ENCODE data around the gene CD177. TPM values are rescaled to one million over a fixed set of nuclear protein-coding genes. Genes with fewer than 3 reads are reported as not detected.
"Not testable (repeated sequence)": the region's sequence is repeated elsewhere in the genome, so short reads cannot be mapped to it uniquely, and the experiment has no call there.

CD177 gene
- total RNA-seq, 1 experiment from 2014 or later = 0.09 TPM

GRCh38 chr19:43372462-43372861, 19.0 kb downstream of the CD177 start:
- H2AK5ac ChIP-seq (ENCODE audit: insufficient read length, low read length) = no peak overlapping the region
- no peak overlapping the region for H4K8ac ChIP-seq (replicated peaks; ENCODE audit: insufficient read length, low read depth, low read length)
- no peak overlapping the region for H4K91ac ChIP-seq (ENCODE audit: insufficient read length, low read depth, low read length)
- H3K23ac ChIP-seq (ENCODE audit: insufficient read length, low read depth, low read length) = no peak overlapping the region
- H3K79me1 ChIP-seq (ENCODE audit: insufficient read depth, low read depth, low read length, poor library complexity, severe bottlenecking) = no peaks in the 10 kb centered on the region
- H2BK15ac ChIP-seq (ENCODE audit: low read depth, low read length) = no peak overlapping the region
- H4K20me1 ChIP-seq (ENCODE audit: control insufficient read depth, insufficient read depth, insufficient read length) = no peaks in the 10 kb centered on the region
- H2BK120ac ChIP-seq (ENCODE audit: low read depth, low read length, poor library complexity, severe bottlenecking) = no peak overlapping the region
- no peak overlapping the region for H2BK20ac ChIP-seq (ENCODE audit: low read depth, low read length, poor library complexity, severe bottlenecking)
- H3K9ac ChIP-seq (ENCODE audit: extremely low read depth, insufficient read length, low read length) = no peak overlapping the region
- H3K56ac ChIP-seq (ENCODE audit: insufficient read length, low read depth, low read length) = no peak overlapping the region
- Mint-ChIP-seq H3K36me3 (ENCODE audit: insufficient read depth in 1 of 3, low read depth in 3 of 3) (peaks cover 0 to 2% (median 0%) of the 10 kb centered on the region in 3 experiments; a peak in 1 of 7 replicates), H3K27me3 (ENCODE audit: low read depth) (peaks cover 12% of the 10 kb centered on the region), H3K9me3 (peaks cover 6 to 29% of the 10 kb centered on the region in 2 experiments; a peak in 4 of 5 replicates), H3K4me1 (peaks cover 2 to 7% of the 10 kb centered on the region in 2 experiments; a peak in 2 of 4 replicates), H3K27ac (no peak overlapping the region), H3K4me3 (no peak overlapping the region)
- TF ChIP-seq, protein P1, sequence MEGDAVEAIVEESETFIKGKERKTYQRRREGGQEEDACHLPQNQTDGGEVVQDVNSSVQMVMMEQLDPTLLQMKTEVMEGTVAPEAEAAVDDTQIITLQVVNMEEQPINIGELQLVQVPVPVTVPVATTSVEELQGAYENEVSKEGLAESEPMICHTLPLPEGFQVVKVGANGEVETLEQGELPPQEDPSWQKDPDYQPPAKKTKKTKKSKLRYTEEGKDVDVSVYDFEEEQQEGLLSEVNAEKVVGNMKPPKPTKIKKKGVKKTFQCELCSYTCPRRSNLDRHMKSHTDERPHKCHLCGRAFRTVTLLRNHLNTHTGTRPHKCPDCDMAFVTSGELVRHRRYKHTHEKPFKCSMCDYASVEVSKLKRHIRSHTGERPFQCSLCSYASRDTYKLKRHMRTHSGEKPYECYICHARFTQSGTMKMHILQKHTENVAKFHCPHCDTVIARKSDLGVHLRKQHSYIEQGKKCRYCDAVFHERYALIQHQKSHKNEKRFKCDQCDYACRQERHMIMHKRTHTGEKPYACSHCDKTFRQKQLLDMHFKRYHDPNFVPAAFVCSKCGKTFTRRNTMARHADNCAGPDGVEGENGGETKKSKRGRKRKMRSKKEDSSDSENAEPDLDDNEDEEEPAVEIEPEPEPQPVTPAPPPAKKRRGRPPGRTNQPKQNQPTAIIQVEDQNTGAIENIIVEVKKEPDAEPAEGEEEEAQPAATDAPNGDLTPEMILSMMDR (conservative IDR thresholded peaks at IDR 0.05) = no peak
- no peak for DNase-seq
- H3K27ac ChIP-seq (ENCODE audit: insufficient read length, low read depth, low read length) = no peak overlapping the region
- no peak overlapping the region for H3K14ac ChIP-seq (ENCODE audit: insufficient read depth, low read length)
- H3T11ph ChIP-seq (ENCODE audit: low read length) = no peak overlapping the region
- H2BK12ac ChIP-seq (ENCODE audit: insufficient read length, low read depth, low read length) = no peak overlapping the region
- no peak overlapping the region for H3K18ac ChIP-seq (ENCODE audit: insufficient read length, low read depth, low read length)
- no peak overlapping the region for H4K5ac ChIP-seq (ENCODE audit: insufficient read length, low read depth, low read length)
- no peaks in the 10 kb centered on the region for H3K27me3 ChIP-seq (ENCODE audit: insufficient read depth, low read length)
- H3K9me3 ChIP-seq (ENCODE audit: control insufficient read depth, low read depth, low read length) = no peaks in the 10 kb centered on the region
- H3K4me2 ChIP-seq (ENCODE audit: insufficient read depth, insufficient read length, low read length) = no peak overlapping the region
- no peak overlapping the region for H2BK5ac ChIP-seq (ENCODE audit: insufficient read length, low read length)
- H3K23me2 ChIP-seq (ENCODE audit: insufficient read length, low read depth, low read length, poor library complexity, severe bottlenecking) = no peaks in the 10 kb centered on the region
- H2AFZ ChIP-seq (ENCODE audit: low read length) = no peak overlapping the region
- H3K4me1 ChIP-seq (ENCODE audit: insufficient read depth, low read length) = no peaks in the 10 kb centered on the region
- H3K4ac ChIP-seq (ENCODE audit: low read depth, low read length) = no peak overlapping the region
- no CpG with 5 or more reads among the region's 7 CpGs for WGBS (ENCODE audit: extremely low coverage, insufficient read length, low lambda C conversion rate)
- no peaks in the 10 kb centered on the region for H3K79me2 ChIP-seq (ENCODE audit: insufficient read depth, low read length)

GRCh38 chr19:43377624-43378023, 24.1 kb downstream of the CD177 start:
- H4K91ac ChIP-seq (ENCODE audit: insufficient read length, low read depth, low read length); H2AFZ ChIP-seq (ENCODE audit: low read length); H2BK12ac ChIP-seq (ENCODE audit: insufficient read length, low read depth, low read length); H3K9me3 ChIP-seq (ENCODE audit: control insufficient read depth, low read depth, low read length); H3K36me3 Mint-ChIP-seq (ENCODE audit: insufficient read depth in 1 of 3, low read depth in 3 of 3); H2BK20ac ChIP-seq (ENCODE audit: low read depth, low read length, poor library complexity, severe bottlenecking); H3K23me2 ChIP-seq (ENCODE audit: insufficient read length, low read depth, low read length, poor library complexity, severe bottlenecking); H3T11ph ChIP-seq (ENCODE audit: low read length); H3K18ac ChIP-seq (ENCODE audit: insufficient read length, low read depth, low read length); H3K79me2 ChIP-seq (ENCODE audit: insufficient read depth, low read length); H2AK5ac ChIP-seq (ENCODE audit: insufficient read length, low read length); H3K4ac ChIP-seq (ENCODE audit: low read depth, low read length); H2BK120ac ChIP-seq (ENCODE audit: low read depth, low read length, poor library complexity, severe bottlenecking); DNase-seq; H3K27me3 Mint-ChIP-seq (ENCODE audit: low read depth); H3K56ac ChIP-seq (ENCODE audit: insufficient read length, low read depth, low read length); H4K20me1 ChIP-seq (ENCODE audit: control insufficient read depth, insufficient read depth, insufficient read length); H4K5ac ChIP-seq (ENCODE audit: insufficient read length, low read depth, low read length); H3K9ac ChIP-seq (ENCODE audit: extremely low read depth, insufficient read length, low read length); H3K27ac ChIP-seq (ENCODE audit: insufficient read length, low read depth, low read length); H3K23ac ChIP-seq (ENCODE audit: insufficient read length, low read depth, low read length); H3K4me2 ChIP-seq (ENCODE audit: insufficient read depth, insufficient read length, low read length); H3K27ac Mint-ChIP-seq; H3K14ac ChIP-seq (ENCODE audit: insufficient read depth, low read length); H3K4me1 ChIP-seq (ENCODE audit: insufficient read depth, low read length); H3K4me3 Mint-ChIP-seq; H3K4me1 Mint-ChIP-seq; H2BK5ac ChIP-seq (ENCODE audit: insufficient read length, low read length); H3K27me3 ChIP-seq (ENCODE audit: insufficient read depth, low read length); H4K8ac ChIP-seq (replicated peaks; ENCODE audit: insufficient read length, low read depth, low read length); H2BK15ac ChIP-seq (ENCODE audit: low read depth, low read length); H3K79me1 ChIP-seq (ENCODE audit: insufficient read depth, low read depth, low read length, poor library complexity, severe bottlenecking): not testable (repeated sequence)
- no CpG with 5 or more reads among the region's 3 CpGs for WGBS (ENCODE audit: extremely low coverage, insufficient read length, low lambda C conversion rate)
- H3K9me3 Mint-ChIP-seq = peaks cover 7 to 28% of the 10 kb centered on the region in 2 experiments; a peak in 4 of 5 replicates

Data from H9 (cell line).